Measurements from ENCODE around the gene PPP1CA. TPM values are rescaled to one million over a fixed set of nuclear protein-coding genes. Genes with fewer than 3 reads are reported as not detected.
A peak's percentile ranks its signal among the peaks of the same experiment; 100 is the strongest.

The PPP1CA gene
- total and polyA plus RNA-seq, 2 donors (not counting 1 experiment from before 2014, with no cell fraction given) = 218 to 251 TPM

DNA sequence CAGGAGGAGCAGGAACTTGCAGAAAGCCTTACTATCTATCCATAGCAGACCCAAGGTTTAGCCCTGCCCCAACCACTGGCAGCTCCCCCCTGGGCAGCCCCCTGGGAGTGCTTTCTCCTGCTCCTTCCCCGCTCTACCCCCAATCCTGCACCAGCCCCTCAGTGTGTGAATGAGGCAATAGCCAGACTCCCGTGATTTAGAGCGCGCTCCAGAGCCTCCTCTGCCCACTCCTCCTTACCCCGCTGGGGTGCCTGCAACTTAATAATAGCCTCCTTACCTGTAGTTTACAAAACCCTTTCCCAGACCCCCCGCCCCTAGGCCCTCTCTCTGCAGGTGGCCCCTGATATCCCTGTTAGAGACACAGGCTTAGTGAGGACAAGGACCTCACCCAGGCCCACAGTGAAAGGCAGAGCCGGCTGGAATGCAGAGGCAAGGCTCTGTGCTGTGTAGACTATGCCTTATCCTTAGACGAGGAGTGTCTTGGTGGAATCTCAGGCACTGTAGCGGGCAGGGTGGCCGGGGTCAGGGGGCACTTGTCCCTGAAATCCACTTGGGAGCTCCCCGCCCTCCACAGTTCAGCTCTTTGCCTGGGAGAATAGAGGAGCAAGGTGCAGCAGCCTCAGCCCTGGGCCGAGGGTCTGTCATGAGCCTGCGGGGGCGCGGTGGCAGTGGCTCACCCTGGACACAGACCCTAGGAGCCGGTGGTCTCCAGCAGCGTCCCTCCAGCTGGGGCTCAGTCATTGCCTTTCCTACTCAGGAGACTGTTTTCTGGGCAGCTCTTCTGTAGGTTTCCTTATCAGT, 9.5 kb upstream of the PPP1CA start:
- H2AFZ ChIP-seq (ENCODE audit: insufficient read depth, low read depth, low read length, poor library complexity, severe bottlenecking) = no peak overlapping the region
- Mint-ChIP-seq H3K27me3 (no peaks in the 10 kb centered on the region), H3K9me3 (ENCODE audit: insufficient read depth) (no peaks in the 10 kb centered on the region), H3K4me3 (peak overlapping the region; percentile 91), H3K4me1 (peaks cover 84% of the 10 kb centered on the region), H3K27ac (peak overlapping the region; percentile 100)
- ChIA-PET POLR2A (interaction anchor here (0.8 to 4.8 kb wide), 7 partner anchors 8 to 58 kb away, joined by 4 to 79 read pairs (median 5); partner anchors contain the start of genes POLD4, PPP1CA, PTPRCAP and TBC1D10C), CTCF (interaction anchor here (0.9 to 3.8 kb wide), 2 partner anchors 8 to 28 kb away, joined by 3 to 48 read pairs; partner anchors contain the start of genes PPP1CA and TBC1D10C)
- intact Hi-C loops (cut with micrococcal nuclease) = no loop called here
- H3K4me2 ChIP-seq (replicated peaks; ENCODE audit: low read depth, low read length, poor library complexity, severe bottlenecking) = peak overlapping the region; percentile 89
- H3K79me2 ChIP-seq (ENCODE audit: control insufficient read depth, insufficient read depth, low read length) = peaks cover 42% of the 10 kb centered on the region
- no peak for ATAC-seq (ENCODE audit: low read depth)
- H3K4me1 ChIP-seq (ENCODE audit: control insufficient read depth in 2 of 2, insufficient read depth in 2 of 2, low read length in 2 of 2) = peaks cover 89 to 95% of the 10 kb centered on the region in 2 donors
- WGBS (ENCODE audit: insufficient coverage) = 86% methylated on average over 17 of the region's 17 CpGs
- H3K27me3 ChIP-seq (replicated peaks in 1 of 4; ENCODE audit: control extremely low read depth in 1 of 4, control insufficient read depth in 3 of 4, insufficient read depth in 4 of 4, low read length in 3 of 4) = no peaks in the 10 kb centered on the region
- peaks cover 0 to 2% (median 0%) of the 10 kb centered on the region in 3 donors for H3K9me3 ChIP-seq (ENCODE audit: control extremely low read depth in 1 of 3, control insufficient read depth in 2 of 3, insufficient read depth in 1 of 3, low read length in 2 of 3)
- H3K9ac ChIP-seq (ENCODE audit: low read length) = peak overlapping the region; percentile 24
- peak overlapping the region; percentile 49 to 88 for H3K27ac ChIP-seq (ENCODE audit: low read length in 2 of 2)
- no peak for DNase-seq
- TF ChIP-seq, protein P1, sequence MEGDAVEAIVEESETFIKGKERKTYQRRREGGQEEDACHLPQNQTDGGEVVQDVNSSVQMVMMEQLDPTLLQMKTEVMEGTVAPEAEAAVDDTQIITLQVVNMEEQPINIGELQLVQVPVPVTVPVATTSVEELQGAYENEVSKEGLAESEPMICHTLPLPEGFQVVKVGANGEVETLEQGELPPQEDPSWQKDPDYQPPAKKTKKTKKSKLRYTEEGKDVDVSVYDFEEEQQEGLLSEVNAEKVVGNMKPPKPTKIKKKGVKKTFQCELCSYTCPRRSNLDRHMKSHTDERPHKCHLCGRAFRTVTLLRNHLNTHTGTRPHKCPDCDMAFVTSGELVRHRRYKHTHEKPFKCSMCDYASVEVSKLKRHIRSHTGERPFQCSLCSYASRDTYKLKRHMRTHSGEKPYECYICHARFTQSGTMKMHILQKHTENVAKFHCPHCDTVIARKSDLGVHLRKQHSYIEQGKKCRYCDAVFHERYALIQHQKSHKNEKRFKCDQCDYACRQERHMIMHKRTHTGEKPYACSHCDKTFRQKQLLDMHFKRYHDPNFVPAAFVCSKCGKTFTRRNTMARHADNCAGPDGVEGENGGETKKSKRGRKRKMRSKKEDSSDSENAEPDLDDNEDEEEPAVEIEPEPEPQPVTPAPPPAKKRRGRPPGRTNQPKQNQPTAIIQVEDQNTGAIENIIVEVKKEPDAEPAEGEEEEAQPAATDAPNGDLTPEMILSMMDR (IDR thresholded peaks at IDR 0.05) = no peak
- no peak for TF ChIP-seq EZH2 (IDR thresholded peaks at IDR 0.05; ENCODE audit: borderline replicate concordance, insufficient read depth, low read depth, low read length, poor library complexity, severe bottlenecking)
- H4K20me1 ChIP-seq (ENCODE audit: control insufficient read depth, insufficient read depth, low read length, poor library complexity, severe bottlenecking) = peaks cover 23% of the 10 kb centered on the region
- H3K4me3 ChIP-seq (ENCODE audit: control extremely low read depth in 1 of 5, extremely low read depth in 1 of 5, insufficient read depth in 1 of 5, low read depth in 2 of 5, low read length in 4 of 5) = peak overlapping the region in 1 of 5 experiments; percentile 24
- H3K36me3 ChIP-seq (replicated peaks in 1 of 2; ENCODE audit: control extremely low read depth in 1 of 2, control insufficient read depth in 1 of 2, extremely low read depth in 1 of 2, insufficient read depth in 2 of 2, low read length in 1 of 2) = peaks cover 0 to 34% of the 10 kb centered on the region in 2 experiments

Measured in B cell (primary cell).